HEK293 (cell line): ENCODE measurements around the gene CREBBP.

Experiments
- CTCF ChIP-seq: fragments of 450-650 bp; formaldehyde crosslinking; IDR thresholded peaks from 2 replicates; pipeline ENCODE4 v1.5.1; 2016; ENCODE audit warnings: missing biosample characterization, missing genetic modification characterization
- ZNF830 ChIP-seq: fragments of 450-650 bp; IDR thresholded peaks from 2 replicates; pipeline ENCODE4 v1.5.0; 2018; ENCODE audit warnings: missing biosample characterization, missing genetic modification characterization, low read depth, mild to moderate bottlenecking, moderate library complexity

- TF ChIP-seq CTCF (tag by site-specific recombination) (no peak), ZNF830 (tag by site-specific recombination) (no peak)
These were observed 184.7 kb downstream of the CREBBP start for GRCh38 chr16:3695610-3696369.
